ENCODE data around the gene SLC24A3.
"Not testable (repeated sequence)": the region's sequence is repeated elsewhere in the genome, so short reads cannot be mapped to it uniquely, and the experiment has no call there.

SLC24A3 gene

GRCh38 chr20:19658137-19658536, 445.7 kb downstream of the SLC24A3 start:
- no peak for DNase-seq

GRCh38 chr20:19659448-19659847, 447.0 kb downstream of the SLC24A3 start:
- no peak for DNase-seq

GRCh38 chr20:19660808-19661378, 448.5 kb downstream of the SLC24A3 start:
- no peak for DNase-seq

GRCh38 chr20:19661717-19662636, 449.5 kb downstream of the SLC24A3 start:
- DNase-seq: peak; percentile 40

GRCh38 chr20:19662637-19662995, 450.2 kb downstream of the SLC24A3 start:
- no peak for DNase-seq

GRCh38 chr20:19668418-19668817, 456.0 kb downstream of the SLC24A3 start:
- DNase-seq: no peak

- DNase-seq: no peak
Observed at GRCh38 chr20:19670829-19671228, 458.4 kb downstream of the SLC24A3 start.

- DNase-seq: no peak
Observed at GRCh38 chr20:19671374-19671773, 458.9 kb downstream of the SLC24A3 start.

- no peak for DNase-seq
Observed at GRCh38 chr20:19672498-19672897, 460.1 kb downstream of the SLC24A3 start.

GRCh38 chr20:19673575-19673974, 461.1 kb downstream of the SLC24A3 start:
- no peak for DNase-seq

- no peak for DNase-seq
Observed at GRCh38 chr20:19676202-19676601, 463.8 kb downstream of the SLC24A3 start.

GRCh38 chr20:19677336-19677735, 464.9 kb downstream of the SLC24A3 start:
- no peak for DNase-seq

GRCh38 chr20:19678591-19678990, 466.1 kb downstream of the SLC24A3 start:
- DNase-seq: not testable (repeated sequence)

- no peak for DNase-seq
Observed at GRCh38 chr20:19679900-19680495, 467.6 kb downstream of the SLC24A3 start.

GRCh38 chr20:19682249-19682648, 469.8 kb downstream of the SLC24A3 start:
- no peak for DNase-seq

GRCh38 chr20:19683188-19683587, 470.7 kb downstream of the SLC24A3 start:
- peak; percentile 11 for DNase-seq

- no peak for DNase-seq
Observed at GRCh38 chr20:19683822-19684221, 471.4 kb downstream of the SLC24A3 start.

- peak; percentile 16 for DNase-seq
Observed at GRCh38 chr20:19688031-19688806, 475.8 kb downstream of the SLC24A3 start.

GRCh38 chr20:19690462-19690861, 478.0 kb downstream of the SLC24A3 start:
- DNase-seq: no peak

- no peak for DNase-seq
Observed at GRCh38 chr20:19691125-19691524, 478.7 kb downstream of the SLC24A3 start.

- no peak for DNase-seq
Observed at GRCh38 chr20:19692100-19692499, 479.7 kb downstream of the SLC24A3 start.

- DNase-seq: peak; percentile 19
Observed at GRCh38 chr20:19692685-19693119, 480.3 kb downstream of the SLC24A3 start.

- no peak for DNase-seq
Observed at GRCh38 chr20:19693508-19693907, 481.1 kb downstream of the SLC24A3 start.

Data from NCI-H1092 (cell line).